HL-60/S4 treated with phorbol 12-myristate 13-acetate at 8.2 ng/mL for 4 days and 3 days (cell line): ENCODE measurements around the gene CLECL1.

Experiments
- in situ Hi-C: fragments of 300-500 bp; cut with MboI; formaldehyde crosslinking; loops from 2 replicates; pipeline ENCODE4 v1.15.0; 2022; ENCODE audit warnings: low sequenced_read_pairs

The CLECL1 gene

GRCh38 chr12:9732921-9733461, at the start of gene CLECL1:
CLECL1 (minus strand) TSS chr12:9733097.
- in situ Hi-C loops: loop anchor here (25.0 kb wide), 1 partner anchor 96 kb away; no protein-coding TSS in a partner anchor

DNA sequence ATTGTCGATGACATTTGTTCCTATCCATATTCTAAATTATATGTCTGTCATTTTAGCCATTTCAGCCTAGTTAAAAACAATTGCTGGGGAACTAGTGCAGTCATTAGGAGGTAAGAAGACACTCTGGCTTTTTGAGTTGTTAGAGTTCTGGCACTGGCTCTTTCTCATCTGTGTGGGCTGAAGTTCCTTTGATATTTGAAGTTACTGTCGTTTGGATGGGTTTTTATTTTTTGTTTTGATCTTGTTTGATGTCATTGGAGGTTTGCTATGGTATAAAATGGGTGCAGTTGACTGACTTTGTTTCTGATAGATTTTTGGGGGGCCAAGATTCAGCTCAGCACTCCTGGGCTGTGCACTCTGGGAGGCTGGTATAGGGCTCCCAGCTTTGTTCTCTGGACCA, 48.5 kb upstream of the CLECL1 start:
- in situ Hi-C loops: no loop called here

DNA sequence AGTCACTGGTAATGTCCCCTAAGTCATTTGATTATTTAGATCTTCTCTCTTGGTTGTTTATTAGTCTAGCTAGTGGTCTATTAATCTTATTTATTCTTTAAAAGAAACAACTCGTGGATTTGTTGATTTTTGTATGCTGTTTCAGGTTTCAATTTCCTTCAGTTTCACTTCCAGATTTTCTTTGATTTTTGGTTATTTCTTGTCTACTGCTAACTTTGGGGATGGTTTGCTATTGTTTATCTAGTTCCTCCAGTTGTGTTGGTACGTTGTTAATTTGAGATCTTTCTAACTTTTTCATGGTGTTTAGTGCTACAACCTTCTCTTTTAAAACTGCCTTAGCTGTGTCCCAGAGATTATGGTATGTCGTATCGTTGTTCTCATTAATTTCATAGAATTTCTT, 46.3 kb upstream of the CLECL1 start:
- in situ Hi-C loops: no loop called here

- in situ Hi-C loops: no loop called here
Observed at GRCh38 chr12:9776781-9777180, 43.9 kb upstream of the CLECL1 start.

DNA sequence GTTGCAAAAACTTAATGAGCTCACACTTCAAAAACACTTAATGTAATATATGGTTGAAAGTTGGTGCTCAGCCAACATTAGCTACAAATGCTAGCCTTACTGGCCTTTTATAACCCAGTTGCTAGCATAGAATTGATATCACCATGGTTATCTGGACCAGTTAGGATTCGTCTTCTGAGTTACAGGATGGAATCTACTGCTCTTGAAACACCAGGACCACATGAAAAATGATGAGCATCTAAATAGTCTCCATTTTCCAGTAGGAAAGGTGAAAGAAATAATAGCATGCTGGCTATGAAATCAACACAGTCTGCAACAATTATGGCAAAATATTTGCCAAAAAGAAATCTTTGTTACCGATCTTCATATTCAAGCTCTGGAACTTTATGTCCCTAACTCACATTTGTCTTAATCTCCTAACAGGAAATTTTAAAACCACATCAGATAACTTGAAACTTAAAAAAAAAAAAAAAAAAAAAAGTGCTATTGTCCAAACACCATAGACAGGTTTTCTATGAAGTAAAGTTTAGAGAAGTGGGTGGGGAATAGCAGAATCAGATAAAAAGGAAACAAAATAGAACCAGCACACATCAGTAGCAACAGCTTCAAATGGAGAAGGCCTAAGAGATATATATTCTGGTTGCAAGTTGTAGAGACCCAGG, 40.5 kb upstream of the CLECL1 start:
- in situ Hi-C loops: no loop called here

DNA sequence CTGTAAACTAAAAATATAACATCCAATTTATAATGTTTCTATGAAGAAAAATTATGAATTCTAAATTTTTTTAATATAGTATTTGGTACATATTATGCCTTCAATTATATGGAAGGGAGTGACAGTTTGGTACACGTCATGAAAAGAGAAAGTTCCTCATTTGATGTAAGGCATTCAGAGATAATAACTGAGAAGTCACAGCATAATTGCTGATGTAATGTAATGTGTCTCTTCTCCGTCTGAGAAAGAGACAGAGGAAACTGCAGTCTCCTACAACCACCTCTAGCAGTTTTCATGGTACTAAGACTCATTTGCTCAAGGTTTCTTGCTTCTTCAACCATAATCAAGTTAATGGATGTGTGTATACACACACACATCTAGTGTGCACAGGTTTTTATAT, 30.1 kb upstream of the CLECL1 start:
- in situ Hi-C loops: no loop called here

GRCh38 chr12:9762369-9762768, 29.5 kb upstream of the CLECL1 start:
- in situ Hi-C loops: no loop called here

- in situ Hi-C loops: no loop called here
Observed at GRCh38 chr12:9761419-9761781, 28.5 kb upstream of the CLECL1 start.

- in situ Hi-C loops: no loop called here
Observed at GRCh38 chr12:9760699-9761418, 28.0 kb upstream of the CLECL1 start, which contains the start of gene CD69. CD69 (minus strand) TSS chr12:9760901; CDS start chr12:9760820, 81 bp downstream.

DNA sequence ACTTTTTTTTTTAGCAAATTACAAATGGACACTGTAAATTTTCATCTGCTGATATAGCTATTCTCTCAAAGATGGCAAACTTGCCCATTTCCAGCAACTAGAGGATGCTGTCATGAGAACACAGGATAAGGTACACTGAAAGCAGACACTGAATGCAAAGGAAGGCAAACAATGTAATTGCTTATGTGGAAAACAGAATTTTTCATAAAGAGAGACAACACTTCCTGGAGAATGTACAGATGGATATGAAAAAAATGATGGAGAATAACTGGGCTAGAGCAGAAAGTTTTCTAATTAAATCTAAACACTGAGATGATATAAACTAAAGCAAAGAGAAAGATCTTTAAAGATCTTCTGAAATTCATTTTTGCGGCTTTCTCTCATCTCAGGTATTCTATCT, 27.2 kb upstream of the CLECL1 start:
- in situ Hi-C loops: no loop called here

DNA sequence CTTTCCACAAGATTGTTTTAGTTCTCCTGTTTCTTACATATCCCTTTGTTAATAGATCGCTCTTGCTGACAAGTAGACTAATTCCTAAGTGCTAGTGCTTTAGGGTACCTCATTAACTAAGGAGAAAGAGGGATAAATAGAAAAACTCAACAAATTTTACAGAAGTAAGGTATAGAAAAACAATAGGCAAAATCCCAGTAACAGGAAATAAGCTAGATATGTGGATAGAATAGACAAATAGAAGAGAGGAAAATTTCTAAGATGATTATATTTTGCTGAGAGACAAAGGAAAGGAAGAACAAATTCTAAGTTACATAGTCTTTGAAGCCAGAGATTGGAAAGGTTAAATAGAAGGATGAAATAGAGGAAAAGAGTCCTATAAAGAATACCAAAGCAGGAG, 26.8 kb upstream of the CLECL1 start:
- in situ Hi-C loops: no loop called here

DNA sequence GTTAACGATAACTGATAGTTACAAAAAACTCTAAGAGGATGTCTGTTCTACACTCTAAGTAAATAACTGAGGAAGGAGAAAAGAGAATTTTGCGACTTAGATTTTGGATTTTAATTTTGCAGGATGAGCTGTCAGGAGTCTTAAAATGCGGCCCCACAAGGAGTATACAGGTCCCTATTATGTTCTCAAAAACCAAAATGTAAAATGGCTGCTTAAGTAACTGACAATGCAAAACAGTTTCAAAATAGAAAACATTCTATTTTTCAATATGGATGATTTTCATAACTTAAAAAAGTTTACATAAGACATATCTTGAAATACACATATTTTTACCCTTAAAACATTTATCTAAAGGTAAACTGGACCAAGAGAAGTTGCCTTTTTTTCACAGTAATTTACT, 25.2 kb upstream of the CLECL1 start:
- in situ Hi-C loops: no loop called here

DNA sequence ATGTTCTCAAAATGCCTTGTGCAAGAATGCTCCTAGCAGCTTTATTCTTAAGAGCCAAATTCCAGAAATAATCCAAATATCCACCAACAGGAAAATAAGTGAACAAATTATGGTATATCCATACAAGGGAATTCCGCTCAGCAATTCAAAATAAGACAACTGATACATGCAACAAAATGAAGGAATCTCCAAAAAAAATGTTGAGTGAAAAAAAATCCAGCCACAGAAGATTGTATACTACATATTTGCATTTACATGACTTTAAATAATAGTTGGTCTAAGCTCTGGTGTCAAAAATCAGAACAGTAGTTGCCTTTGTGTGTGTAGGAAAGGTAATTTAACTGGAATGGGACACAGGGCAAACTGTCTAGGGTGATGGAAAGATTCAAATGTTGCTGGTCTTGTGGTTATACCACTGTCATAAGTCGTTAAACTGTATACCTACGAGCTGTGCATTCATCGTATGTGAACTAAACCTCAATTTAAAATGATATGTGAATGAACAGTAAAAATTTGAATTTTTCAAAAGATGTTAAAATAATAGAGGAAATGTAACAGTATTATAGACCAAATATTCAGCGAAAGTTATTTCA, 24.6 kb upstream of the CLECL1 start:
- in situ Hi-C loops: no loop called here

DNA sequence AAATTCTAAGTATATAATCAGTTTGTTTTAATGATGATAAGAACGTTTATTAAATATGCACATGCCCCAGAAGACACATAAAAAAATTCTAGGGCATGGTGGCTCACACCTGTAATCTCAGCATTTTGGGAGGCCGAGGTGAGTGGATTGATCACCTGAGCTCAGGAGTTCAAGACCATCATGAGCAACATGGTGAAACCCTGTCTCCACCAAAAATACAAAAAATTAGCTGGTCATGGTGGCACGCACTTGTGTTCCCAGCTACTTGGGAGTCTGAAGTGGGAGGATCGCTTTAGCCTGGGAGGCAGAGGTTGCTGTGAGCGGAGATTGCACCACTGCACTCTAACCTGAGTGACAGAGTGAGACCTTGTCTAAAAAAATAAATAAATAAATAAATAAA, 23.8 kb upstream of the CLECL1 start:
- in situ Hi-C loops: no loop called here

DNA sequence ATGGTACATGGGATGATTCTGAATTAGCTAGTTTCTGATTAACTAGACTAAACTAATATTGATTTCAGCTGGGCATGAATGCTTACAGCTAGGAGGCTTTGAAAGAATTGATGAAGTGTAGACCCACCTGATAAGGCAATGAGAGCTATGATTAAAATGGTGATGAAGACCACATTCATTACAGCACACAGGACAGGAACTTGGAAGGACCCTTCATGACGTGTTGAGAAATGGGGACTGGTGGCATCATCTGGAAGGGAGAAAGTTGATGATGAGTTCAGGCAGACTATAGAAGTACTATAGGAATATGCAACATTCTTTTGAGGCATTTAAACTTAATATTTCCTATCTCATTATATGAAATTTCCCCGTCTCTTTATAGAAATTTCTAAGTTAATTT, 23.3 kb upstream of the CLECL1 start:
- in situ Hi-C loops: no loop called here

DNA sequence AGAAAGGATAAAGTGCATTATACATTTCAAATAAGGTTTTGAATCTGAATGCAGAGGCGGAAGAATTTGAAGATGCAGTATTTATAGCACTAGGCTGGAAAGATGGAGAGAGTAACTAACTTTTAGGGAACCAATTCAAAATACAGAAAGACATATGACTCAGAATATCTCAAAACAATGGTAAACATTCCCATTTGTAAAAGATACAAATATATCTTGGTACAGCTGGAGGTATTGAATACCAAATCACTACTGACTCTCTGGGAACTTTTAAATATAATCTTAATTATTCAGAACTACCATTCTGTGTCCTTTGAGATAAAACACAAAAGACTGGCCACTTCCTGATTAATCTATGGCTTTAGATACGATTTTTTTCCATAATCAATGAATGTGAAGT, 22.7 kb upstream of the CLECL1 start:
- in situ Hi-C loops: no loop called here

- in situ Hi-C loops: no loop called here
Observed at GRCh38 chr12:9755035-9755434, 22.1 kb upstream of the CLECL1 start.

DNA sequence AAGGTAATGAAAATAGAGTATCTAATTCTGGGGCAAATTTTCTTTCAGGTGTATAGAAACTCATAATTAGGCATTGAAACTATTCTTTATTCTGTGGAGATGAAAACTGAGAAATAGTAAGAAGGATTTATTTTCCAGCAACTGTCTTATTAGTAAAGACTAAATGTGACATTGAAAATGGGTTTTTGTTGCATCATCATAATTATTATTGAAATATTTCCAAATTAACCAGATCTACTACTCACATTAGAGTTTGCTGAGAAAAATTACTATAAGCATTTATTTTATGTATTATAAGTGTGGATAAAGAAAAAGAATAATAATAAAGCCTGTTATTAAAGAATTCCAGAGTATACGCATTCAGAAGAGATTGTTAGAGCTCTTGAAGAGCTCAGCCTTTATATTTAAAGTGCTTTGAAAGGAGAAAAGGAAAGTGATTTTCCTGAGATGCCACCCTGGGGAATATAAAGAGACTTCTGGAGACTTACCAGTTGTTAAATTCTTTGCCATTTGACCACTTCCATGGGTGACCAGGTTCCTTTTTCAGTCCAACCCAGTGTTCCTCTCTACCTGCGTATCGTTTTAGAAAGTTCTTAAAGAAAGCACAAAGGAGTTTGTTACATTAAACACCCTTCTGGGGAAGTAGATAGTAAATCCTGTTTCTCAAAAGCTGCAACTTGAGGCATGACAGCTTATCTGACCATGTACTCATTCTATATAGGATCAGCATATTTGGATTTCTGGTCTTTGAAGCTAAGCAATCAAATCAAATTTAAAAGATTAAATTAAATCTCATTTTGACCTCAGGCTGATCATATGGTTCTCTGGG, 21.4 kb upstream of the CLECL1 start:
- in situ Hi-C loops: no loop called here

- in situ Hi-C loops: no loop called here
Observed at GRCh38 chr12:9753498-9753897, 20.6 kb upstream of the CLECL1 start.

DNA sequence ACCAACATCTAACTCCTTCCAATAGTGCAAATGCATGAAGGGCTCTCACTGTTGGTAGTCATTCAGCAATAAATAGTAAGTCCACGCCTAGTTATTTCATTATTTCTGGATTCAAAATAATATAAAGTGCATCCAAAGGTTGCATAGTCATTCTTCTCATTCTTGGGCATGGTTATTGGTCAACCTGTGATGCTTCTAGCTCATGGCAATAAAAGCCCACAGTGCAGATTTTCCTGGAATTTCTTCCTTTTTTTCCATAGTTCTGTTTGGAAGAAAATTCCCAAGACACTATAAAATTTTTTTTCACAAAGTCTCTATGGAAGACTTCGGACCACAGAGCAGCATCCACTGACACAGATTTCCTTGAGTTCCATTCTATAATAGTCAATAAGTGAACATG, 20.2 kb upstream of the CLECL1 start:
- in situ Hi-C loops: no loop called here
